Stimulated activated CD4-positive, alpha-beta T cell treated with anti-CD3 and anti-CD28 coated beads, TNF-alpha, amount 100 ng/mL, for 1 hour (primary cell): ENCODE data around the gene STK40.

ENCODE experiments used
- DNase-seq, 3 donors: peaks; one replicate each; pipeline ENCODE4 v3.0.0-alpha.2; 2020; ENCODE audit warnings: low read depth in 3 of 3, low spot score in 1 of 3

STK40 gene

GRCh38 chr1:36377791-36378492 lies 7.8 kb downstream of the STK40 start:
- no peak for DNase-seq

GRCh38 chr1:36372617-36373016 lies 13.1 kb downstream of the STK40 start:
- DNase-seq: no peak

GRCh38 chr1:36369061-36369861 lies 16.5 kb downstream of the STK40 start:
- peak; percentile 57 to 83 (median 63) for DNase-seq

GRCh38 chr1:36367798-36368197 lies 17.9 kb downstream of the STK40 start:
- DNase-seq: no peak

GRCh38 chr1:36367066-36367465 lies 18.7 kb downstream of the STK40 start:
- DNase-seq: no peak

GRCh38 chr1:36366091-36366661 lies 19.5 kb downstream of the STK40 start:
- DNase-seq: no peak

- no peak for DNase-seq
These were observed 20.3 kb downstream of the STK40 start for GRCh38 chr1:36365381-36365780.

GRCh38 chr1:36359911-36360550 lies 25.7 kb downstream of the STK40 start:
- no peak for DNase-seq

- no peak for DNase-seq
These were observed 26.3 kb downstream of the STK40 start for GRCh38 chr1:36359383-36359782.

GRCh38 chr1:36358514-36359084 lies 27.1 kb downstream of the STK40 start:
- no peak for DNase-seq

- DNase-seq: no peak
These were observed 29.9 kb downstream of the STK40 start for GRCh38 chr1:36355811-36356210.

- DNase-seq: no peak
These were observed 31.2 kb downstream of the STK40 start for GRCh38 chr1:36354486-36354885.

- DNase-seq: no peak
These were observed 32.5 kb downstream of the STK40 start for GRCh38 chr1:36352910-36353878.

GRCh38 chr1:36352125-36352909 lies 33.4 kb downstream of the STK40 start:
- DNase-seq: no peak

GRCh38 chr1:36351227-36351977 lies 34.3 kb downstream of the STK40 start:
- DNase-seq: no peak

- DNase-seq: peak in 2 of 3 donors; percentile 17 to 35
These were observed 35.0 kb downstream of the STK40 start for GRCh38 chr1:36350659-36351226.

- no peak for DNase-seq
These were observed 35.9 kb downstream of the STK40 start for GRCh38 chr1:36349839-36350238.

GRCh38 chr1:36349241-36349671 lies 36.5 kb downstream of the STK40 start:
- DNase-seq: no peak
